SK-N-SH (cell line): ENCODE measurements around the gene CAMKMT. TPM values are rescaled to one million over a fixed set of nuclear protein-coding genes. Genes with fewer than 3 reads are reported as not detected.

Source experiments
- CTCF ChIA-PET: fragments of 300-600, 350-600 bp; formaldehyde crosslinking; extraction: SDS; loops from one replicate; lab custom pipeline; 2021; lab: Yijun Ruan, JAX
- POLR2A ChIA-PET: fragments of 350-600 bp; sonication (Branson Sonifier 250); formaldehyde crosslinking; extraction: SDS; loops from one replicate; lab custom pipeline; 2020; ENCODE audit warnings: antibody characterized with exemption, inconsistent platforms; lab: Yijun Ruan, JAX
- DNase-seq: peaks from one replicate; pipeline ENCODE4 v3.0.0; 2012
- H2AFZ ChIP-seq: fragments of 200-600 bp; sonication (generic); 2 replicates; pipeline ENCODE4 v1.8.1; 2016; ENCODE audit warnings: antibody characterized with exemption, mild to moderate bottlenecking, low read depth
- H3F3A ChIP-seq: fragments of 200-600 bp; sonication (generic); replicated peaks from 2 replicates; pipeline ENCODE3; 2016; ENCODE audit warnings: antibody characterized with exemption, mild to moderate bottlenecking; ENCODE audit not compliant: insufficient read depth
- H3K27ac ChIP-seq, 2 experiments: fragments of 200-500 bp in 1 of 2; fragments of 200-600 bp in 1 of 2; sonication (Bioruptor generic) in 1 of 2; sonication (generic), shearing (Covaris generic) in 1 of 2; 2 replicates each; pipeline versions ENCODE4 v1.5.1 to v1.6.1; 2014 to 2016; ENCODE audit warnings: low read depth in 2 of 2, inconsistent platforms in 1 of 2, low read length in 1 of 2, mild to moderate bottlenecking in 1 of 2, mixed read lengths in 1 of 2
- H3K27me3 ChIP-seq: fragments of 200-600 bp; sonication (generic), shearing (Covaris generic); 2 replicates; pipeline ENCODE4 v1.6.1; 2016; ENCODE audit warnings: mixed run types; ENCODE audit not compliant: insufficient read depth
- H3K36me3 ChIP-seq, 2 experiments: fragments of 200-500 bp in 1 of 2; fragments of 200-600 bp in 1 of 2; sonication (Bioruptor generic) in 1 of 2; sonication (generic) in 1 of 2; replicated peaks in 1 of 2; 2 replicates each; pipeline versions ENCODE3 to v1.5.1; 2014 to 2016; ENCODE audit warnings: low read length in 1 of 2, mild to moderate bottlenecking in 1 of 2; ENCODE audit not compliant: insufficient read depth in 2 of 2, control insufficient read depth in 1 of 2
- H3K4me1 ChIP-seq, 2 experiments: fragments of 200-500 bp in 1 of 2; fragments of 200-600 bp in 1 of 2; sonication (Bioruptor generic) in 1 of 2; sonication (generic), shearing (Covaris generic) in 1 of 2; 2 replicates each; pipeline versions ENCODE4 v1.5.1 to v1.6.1; 2014 to 2016; ENCODE audit warnings: low read depth in 1 of 2, low read length in 1 of 2, mixed run types in 1 of 2; ENCODE audit not compliant: insufficient read depth in 2 of 2, control insufficient read depth in 1 of 2
- H3K4me2 ChIP-seq: fragments of 200-600 bp; sonication (generic), shearing (Covaris generic); 2 replicates; pipeline ENCODE4 v1.6.1; 2017; ENCODE audit warnings: mixed run types
- H3K4me3 ChIP-seq, 2 experiments: fragments of 200-500 bp in 1 of 2; fragments of 200-600 bp in 1 of 2; sonication (Bioruptor generic) in 1 of 2; sonication (generic), shearing (Covaris generic) in 1 of 2; 2 replicates each; pipeline versions ENCODE4 v1.5.1 to v1.8.1; 2014 to 2016; ENCODE audit warnings: low read depth in 2 of 2, inconsistent platforms in 1 of 2, low read length in 1 of 2, mild to moderate bottlenecking in 1 of 2, mixed read lengths in 1 of 2, moderate library complexity in 1 of 2
- H3K79me2 ChIP-seq: fragments of 200-600 bp; sonication (generic); 2 replicates; pipeline ENCODE4 v1.8.1; 2017; ENCODE audit warnings: mild to moderate bottlenecking; ENCODE audit not compliant: insufficient read depth
- H3K9ac ChIP-seq: fragments of 200-600 bp; sonication (generic); 2 replicates; pipeline ENCODE4 v1.6.1; 2017; ENCODE audit warnings: mixed run types
- H3K9me2 ChIP-seq: fragments of 200-600 bp; sonication (generic); 2 replicates; pipeline ENCODE4 v1.6.1; 2017; ENCODE audit warnings: mixed run types
- H3K9me3 ChIP-seq: fragments of 200-600 bp; sonication (generic); 2 replicates; pipeline ENCODE4 v1.6.1; 2017; ENCODE audit warnings: mixed run types, mild to moderate bottlenecking, moderate library complexity
- H4K20me1 ChIP-seq: fragments of 200-600 bp; sonication (generic); 2 replicates; pipeline ENCODE4 v1.6.1; 2017; ENCODE audit warnings: mild to moderate bottlenecking, mixed run types; ENCODE audit not compliant: insufficient read depth
- CHD2 ChIP-seq: fragments of 150-350 bp; IDR thresholded peaks from 2 replicates; pipeline ENCODE4 v1.6.1; 2018; ENCODE audit warnings: low read length; ENCODE audit not compliant: partially characterized antibody
- EP300 ChIP-seq, 2 experiments: IDR thresholded peaks; 2 replicates each; pipeline versions ENCODE4 v1.4.0 to v1.6.1; 2012; ENCODE audit warnings: borderline replicate concordance in 1 of 2, low read depth in 1 of 2, low read length in 1 of 2
- FOXJ3 ChIP-seq: sonication (generic); formaldehyde crosslinking; IDR thresholded peaks from 2 replicates; pipeline ENCODE4 v1.5.1; 2020; ENCODE audit warnings: mild to moderate bottlenecking, missing genetic modification reagents
- GABPA ChIP-seq: IDR thresholded peaks from 2 replicates; pipeline ENCODE4 v1.4.0; 2012; ENCODE audit warnings: low read depth, mild to moderate bottlenecking
- MEF2A ChIP-seq: IDR thresholded peaks from 2 replicates; pipeline ENCODE4 v1.4.0; 2012; ENCODE audit warnings: low read depth, borderline replicate concordance
- NFIC ChIP-seq: IDR thresholded peaks from 2 replicates; pipeline ENCODE4 v1.4.0; 2012; ENCODE audit warnings: borderline replicate concordance
- PBX3 ChIP-seq: IDR thresholded peaks from 2 replicates; pipeline ENCODE4; 2012
- REST ChIP-seq: IDR thresholded peaks from 2 replicates; pipeline ENCODE4 v1.6.1; 2012; ENCODE audit warnings: mild to moderate bottlenecking, low read depth, low read length, moderate library complexity
- RFX5 ChIP-seq: IDR thresholded peaks from 2 replicates; pipeline ENCODE4 v1.6.1; 2012; ENCODE audit warnings: mild to moderate bottlenecking, improper control_type of control experiment, low read length
- SMC3 ChIP-seq: IDR thresholded peaks from 2 replicates; pipeline ENCODE4 v1.6.1; 2012; ENCODE audit warnings: low read depth, low read length, improper control_type of control experiment
- TAF1 ChIP-seq: IDR thresholded peaks from 2 replicates; pipeline ENCODE4 v1.6.1; 2012; ENCODE audit warnings: low read depth, mild to moderate bottlenecking, low read length, moderate library complexity, borderline replicate concordance
- TEAD4 ChIP-seq: IDR thresholded peaks from 2 replicates; pipeline ENCODE4 v1.4.0; 2012; ENCODE audit warnings: mild to moderate bottlenecking, borderline replicate concordance; ENCODE audit not compliant: insufficient read depth
- WGBS: methylation state at CpG from one replicate; pipeline ENCODE4 v1.1.6; 2017; ENCODE audit warnings: low lambda C conversion rate; 5-methylcytosine and 5-hydroxymethylcytosine counted together
- polyA plus RNA-seq, 3 experiments: library from polyadenylated mRNA; depleted of rRNA; stranded (reverse); fragments of >200 nt; gene quantifications; 2 replicates each; pipeline ENCODE4 v1.2.3, GENCODE V29; 2012
- TF ChIP-seq, protein P1 (sequence below): IDR thresholded peaks from 2 replicates; pipeline ENCODE4 v1.4.0; 2012; ENCODE audit warnings: low read depth, borderline replicate concordance
- TF ChIP-seq, protein P2 (sequence below): fragments of 150-350 bp; IDR thresholded peaks from 2 replicates; pipeline ENCODE4 v1.6.1; 2017; ENCODE audit warnings: antibody characterized with exemption, low read length, low read depth, borderline replicate concordance

The CAMKMT gene
- polyA plus RNA-seq, 1 of the 3 experiments (the other 2 are of a cell fraction): 5.9 TPM

GRCh38 chr2:44573996-44574395, 212.2 kb downstream of the CAMKMT start:
- Histone ChIP-seq H3K4me1 (peaks cover 2 to 11% of the 10 kb centered on the region in 2 experiments; a peak in 2 of 4 replicates), H3F3A (peaks cover 11% of the 10 kb centered on the region), H3K27ac (no peak overlapping the region), H3K4me2 (no peak overlapping the region), H2AFZ (no peak overlapping the region), H3K4me3 (no peak overlapping the region), H3K9me2 (no peaks in the 10 kb centered on the region), H3K79me2 (no peaks in the 10 kb centered on the region), H3K36me3 (no peaks in the 10 kb centered on the region), H3K27me3 (no peaks in the 10 kb centered on the region), H3K9me3 (no peaks in the 10 kb centered on the region), H3K9ac (no peak overlapping the region), H4K20me1 (no peaks in the 10 kb centered on the region)
- CTCF ChIA-PET: interaction anchor here (0.9 to 1.2 kb wide), 3 partner anchors 8 to 94 kb away, joined by 3 to 4 read pairs (median 3); no protein-coding TSS in a partner anchor
- POLR2A ChIA-PET: no interaction called here
- no peak for DNase-seq
- TF ChIP-seq FOXJ3 (no peak), MEF2A (no peak), TEAD4 (no peak), GABPA (no peak), SMC3 (no peak), NFIC (no peak), PBX3 (no peak)
- TF ChIP-seq, protein P1, sequence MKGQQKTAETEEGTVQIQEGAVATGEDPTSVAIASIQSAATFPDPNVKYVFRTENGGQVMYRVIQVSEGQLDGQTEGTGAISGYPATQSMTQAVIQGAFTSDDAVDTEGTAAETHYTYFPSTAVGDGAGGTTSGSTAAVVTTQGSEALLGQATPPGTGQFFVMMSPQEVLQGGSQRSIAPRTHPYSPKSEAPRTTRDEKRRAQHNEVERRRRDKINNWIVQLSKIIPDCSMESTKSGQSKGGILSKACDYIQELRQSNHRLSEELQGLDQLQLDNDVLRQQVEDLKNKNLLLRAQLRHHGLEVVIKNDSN: no peak
- 90% methylated on average over 5 of the region's 5 CpGs for WGBS

DNA sequence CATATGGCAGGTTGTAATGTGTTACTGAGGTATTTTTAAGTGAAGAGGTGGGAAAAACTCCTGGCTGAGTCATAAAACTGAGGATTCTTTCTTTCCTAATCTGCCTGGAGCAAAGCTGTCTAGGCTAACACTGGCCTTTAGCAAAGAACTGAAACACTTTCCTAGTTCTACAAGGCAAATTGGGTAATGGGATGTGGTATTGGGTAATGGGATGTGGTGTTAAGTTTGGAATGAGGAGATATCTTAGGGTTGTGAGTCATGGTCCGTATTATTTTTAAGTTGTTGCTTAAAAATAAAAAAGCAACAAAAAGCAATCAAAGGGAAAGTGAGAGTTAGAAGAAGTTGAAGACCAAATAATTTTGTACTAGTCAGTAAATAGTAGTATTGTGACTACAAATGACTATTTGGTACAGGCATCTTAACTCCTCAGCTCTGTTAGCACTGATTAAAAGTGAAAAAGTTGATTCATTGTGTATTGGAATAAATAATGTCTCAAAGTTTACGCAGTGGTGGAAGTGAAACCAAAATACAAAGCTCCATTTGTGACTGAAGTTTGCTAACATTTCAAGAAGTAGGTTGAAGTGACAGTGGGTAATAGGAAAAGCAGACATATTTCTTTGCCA, 216.8 kb downstream of the CAMKMT start:
- Histone ChIP-seq H3K27me3 (no peaks in the 10 kb centered on the region), H3K79me2 (no peaks in the 10 kb centered on the region), H4K20me1 (no peaks in the 10 kb centered on the region), H3K4me1 (peaks cover 2 to 6% of the 10 kb centered on the region in 2 experiments; a peak in 2 of 4 replicates), H3K27ac (no peak overlapping the region), H2AFZ (no peak overlapping the region), H3K4me2 (no peak overlapping the region), H3F3A (peaks cover 6% of the 10 kb centered on the region), H3K9me2 (no peaks in the 10 kb centered on the region), H3K4me3 (no peak overlapping the region), H3K9me3 (no peaks in the 10 kb centered on the region), H3K36me3 (no peaks in the 10 kb centered on the region), H3K9ac (no peak overlapping the region)
- DNase-seq: no peak
- WGBS: 84% methylated on average over 2 of the region's 2 CpGs
- POLR2A ChIA-PET: interaction anchor here (0.5 kb wide), 1 partner anchor 80 kb away, joined by 4 read pairs; no protein-coding TSS in a partner anchor
- CTCF ChIA-PET: interaction anchor here (1.0 to 3.6 kb wide), 4 partner anchors 11 to 99 kb away, joined by 3 to 29 read pairs (median 3); no protein-coding TSS in a partner anchor
- TF ChIP-seq EP300 (IDR thresholded peaks at IDR 0.05; ENCODE audit: borderline replicate concordance in 1 of 2, low read depth in 1 of 2, low read length in 1 of 2): no peak
- no peak for TF ChIP-seq RFX5
- TF ChIP-seq REST: no peak
- TF ChIP-seq CHD2: no peak
- TF ChIP-seq SMC3: no peak
- TF ChIP-seq TAF1: no peak
- TF ChIP-seq, protein P2, sequence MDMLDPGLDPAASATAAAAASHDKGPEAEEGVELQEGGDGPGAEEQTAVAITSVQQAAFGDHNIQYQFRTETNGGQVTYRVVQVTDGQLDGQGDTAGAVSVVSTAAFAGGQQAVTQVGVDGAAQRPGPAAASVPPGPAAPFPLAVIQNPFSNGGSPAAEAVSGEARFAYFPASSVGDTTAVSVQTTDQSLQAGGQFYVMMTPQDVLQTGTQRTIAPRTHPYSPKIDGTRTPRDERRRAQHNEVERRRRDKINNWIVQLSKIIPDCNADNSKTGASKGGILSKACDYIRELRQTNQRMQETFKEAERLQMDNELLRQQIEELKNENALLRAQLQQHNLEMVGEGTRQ: no peak
